Fibroblast of skin of left biceps (primary cell): Measurements from ENCODE around the gene PHYHIPL.

Experiments
- DNase-seq, 2 experiments: peaks; one replicate each; pipeline ENCODE4 v3.0.0-alpha.2; 2013; ENCODE audit warnings: low read depth in 2 of 2

PHYHIPL gene

GRCh38 chr10:59255463-59255862 is 79.0 kb downstream of the PHYHIPL start:
- no peak for DNase-seq

DNA sequence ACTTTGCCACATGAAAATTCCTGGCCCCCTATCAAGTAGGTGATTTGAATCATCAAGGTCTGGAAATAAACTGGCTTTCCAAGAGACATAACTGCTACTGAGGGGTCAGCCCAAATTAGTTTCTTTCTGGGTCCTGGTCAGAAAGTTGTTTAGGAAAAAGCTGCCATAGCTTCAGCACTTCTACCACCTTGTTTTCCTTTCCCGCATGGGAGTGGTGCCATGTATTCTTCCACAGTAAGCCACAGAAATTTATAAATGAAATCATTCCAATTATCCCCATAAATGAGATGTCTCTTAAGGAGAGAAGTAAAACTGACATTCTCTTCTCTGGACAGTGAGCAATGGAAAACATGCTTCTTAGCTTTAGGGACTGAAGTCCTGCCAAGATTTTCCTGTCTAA is 80.8 kb downstream of the PHYHIPL start:
- no peak for DNase-seq

DNA sequence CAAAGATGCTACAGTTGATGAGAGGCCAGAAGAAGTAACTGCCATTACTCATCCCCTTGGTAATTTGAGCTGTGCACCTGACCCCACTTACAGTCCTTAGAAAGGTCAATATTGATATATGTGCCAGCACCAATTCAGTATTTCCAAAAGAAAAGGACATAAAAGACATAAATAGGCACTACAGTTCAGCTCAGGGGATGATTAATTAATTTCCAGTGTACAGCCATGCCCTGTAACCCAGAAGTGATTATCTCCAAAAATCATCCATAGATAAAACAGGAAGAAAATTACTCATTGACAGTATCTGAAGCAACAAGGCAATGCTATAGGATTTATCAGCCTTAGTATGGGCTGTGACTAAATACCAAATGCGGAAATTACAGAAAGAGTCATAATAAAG is 82.4 kb downstream of the PHYHIPL start:
- DNase-seq, result no peak

DNA sequence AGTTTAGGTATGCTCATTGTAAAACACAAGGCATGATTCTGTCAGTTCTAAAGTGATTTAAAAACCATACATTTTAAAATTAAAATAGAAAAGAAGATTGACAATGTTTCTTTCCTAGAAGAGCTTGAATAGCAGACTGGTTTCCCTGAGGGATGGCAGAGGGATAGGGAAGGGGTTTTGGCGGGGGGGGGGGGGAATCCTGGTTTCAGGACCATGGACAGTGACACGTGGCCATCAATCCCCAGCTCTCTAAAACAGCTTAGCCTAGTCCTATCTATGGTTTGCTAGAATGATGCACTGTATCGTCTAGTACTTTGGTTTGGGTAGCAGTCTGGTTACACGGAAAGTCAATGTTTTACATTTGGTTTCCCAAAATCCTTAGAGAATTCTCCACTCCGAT is 88.7 kb downstream of the PHYHIPL start:
- no peak for DNase-seq

DNA sequence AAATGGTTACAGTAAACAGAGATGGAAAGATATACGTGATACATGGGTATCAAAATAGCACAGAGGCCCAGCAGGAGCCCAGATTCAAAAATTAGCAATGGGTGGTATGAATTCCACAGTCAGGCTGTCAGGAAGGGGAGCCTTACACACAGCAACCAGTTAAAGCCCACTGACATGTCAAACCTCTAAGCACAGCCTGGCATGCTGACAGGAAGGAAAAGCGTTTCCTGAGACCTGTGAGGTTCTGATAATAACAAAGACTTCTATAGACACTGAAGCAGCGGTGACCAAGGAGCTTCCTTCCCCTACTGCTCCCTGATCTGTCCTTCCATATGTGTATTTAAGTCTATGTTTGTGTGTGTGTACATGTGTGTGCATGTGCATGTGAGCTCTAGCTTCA is 89.9 kb downstream of the PHYHIPL start:
- DNase-seq, result no peak

DNA sequence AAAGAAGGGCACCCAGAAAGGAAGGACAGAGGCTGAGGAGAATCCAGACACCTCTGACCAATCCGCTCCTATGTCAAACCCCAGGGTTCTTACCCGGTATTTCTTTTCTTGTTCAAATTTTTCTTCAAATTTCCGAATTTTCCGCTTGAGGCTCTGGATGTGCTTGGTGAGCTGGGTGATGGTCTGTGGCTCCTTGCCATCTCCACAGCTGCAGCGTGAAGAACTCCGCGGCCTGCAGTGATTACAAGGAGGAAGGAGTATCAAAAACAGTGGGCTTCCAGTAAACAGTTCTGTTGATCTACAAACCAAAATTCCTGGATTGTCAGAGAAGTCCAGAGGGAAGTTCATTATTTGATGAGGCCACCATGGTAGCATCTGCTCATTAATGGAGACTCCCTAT is 92.0 kb downstream of the PHYHIPL start:
- no peak for DNase-seq

DNA sequence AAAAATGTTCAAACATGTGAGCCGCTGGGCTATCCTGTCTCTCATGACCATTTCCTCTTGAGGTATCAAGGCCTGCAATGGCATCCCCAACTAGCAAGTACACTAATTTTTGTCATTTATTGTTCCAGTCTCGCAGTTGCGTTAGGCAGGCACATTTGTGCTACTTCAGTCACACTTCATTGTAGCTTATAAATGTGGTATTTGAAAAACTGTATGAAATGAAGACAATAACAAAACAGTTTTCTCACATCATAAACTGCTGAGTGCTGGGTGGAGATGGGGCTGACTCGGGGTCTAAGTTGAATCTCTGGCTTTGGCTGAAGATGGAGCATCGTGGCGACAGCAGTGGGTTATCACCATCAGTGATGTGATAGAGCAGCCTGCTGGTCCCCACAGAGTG is 93.2 kb downstream of the PHYHIPL start:
- no peak for DNase-seq

DNA sequence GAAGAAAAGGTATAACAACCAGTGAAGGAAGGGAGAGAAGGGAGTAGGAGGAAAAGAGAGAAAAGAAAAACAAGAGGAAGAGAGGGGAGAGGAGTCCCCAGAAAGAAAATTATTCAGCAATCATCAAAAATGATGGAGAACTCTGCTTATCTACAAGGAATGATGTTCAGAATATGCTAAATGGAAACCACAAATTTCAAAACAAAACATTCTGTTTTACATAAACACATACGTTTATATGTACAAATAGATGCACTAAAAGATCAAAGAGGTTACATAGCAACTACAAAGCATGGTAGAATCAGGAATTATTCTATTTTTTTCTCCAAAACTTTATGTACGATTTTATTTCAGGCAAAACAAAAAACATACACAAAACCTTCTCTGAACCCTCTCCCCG is 94.0 kb downstream of the PHYHIPL start:
- DNase-seq, result no peak

DNA sequence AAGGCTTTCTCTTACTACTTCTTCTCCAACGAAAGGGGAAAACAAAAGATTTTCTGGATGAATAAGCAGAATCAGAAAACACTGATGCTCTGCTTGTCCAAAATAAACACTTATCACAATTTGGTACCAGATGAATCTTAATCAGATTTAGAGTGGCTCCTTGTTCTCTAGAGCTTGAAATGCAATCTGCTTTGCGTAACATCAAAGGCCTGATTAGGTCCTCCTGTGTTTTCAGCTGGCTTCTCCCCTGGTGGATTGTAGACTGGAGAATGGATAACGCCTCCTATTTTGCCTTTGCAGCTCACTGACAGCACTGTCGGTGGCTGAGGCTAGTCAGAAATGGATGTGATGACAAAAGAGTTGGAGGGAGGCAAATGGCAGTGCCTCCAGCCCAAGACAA is 94.7 kb downstream of the PHYHIPL start:
- DNase-seq, result no peak

DNA sequence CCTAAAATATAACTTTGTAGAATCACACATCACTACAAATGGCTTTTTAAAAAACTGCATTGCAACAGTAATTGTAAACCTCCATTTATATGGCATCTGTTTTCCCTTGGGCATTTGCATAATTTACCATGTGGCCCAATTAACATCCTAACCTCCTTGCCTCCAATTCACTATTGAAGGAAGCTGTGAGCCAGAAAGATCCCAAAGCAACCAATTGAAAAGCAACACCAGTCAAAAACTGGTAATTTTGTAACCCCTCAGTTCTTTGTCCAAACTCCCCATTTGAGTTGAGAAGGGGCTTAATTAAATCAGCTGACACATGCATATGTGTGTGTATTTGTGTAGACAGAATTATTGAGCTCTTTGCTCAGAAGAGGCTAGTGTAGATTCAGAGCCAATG is 95.6 kb downstream of the PHYHIPL start:
- no peak for DNase-seq

DNA sequence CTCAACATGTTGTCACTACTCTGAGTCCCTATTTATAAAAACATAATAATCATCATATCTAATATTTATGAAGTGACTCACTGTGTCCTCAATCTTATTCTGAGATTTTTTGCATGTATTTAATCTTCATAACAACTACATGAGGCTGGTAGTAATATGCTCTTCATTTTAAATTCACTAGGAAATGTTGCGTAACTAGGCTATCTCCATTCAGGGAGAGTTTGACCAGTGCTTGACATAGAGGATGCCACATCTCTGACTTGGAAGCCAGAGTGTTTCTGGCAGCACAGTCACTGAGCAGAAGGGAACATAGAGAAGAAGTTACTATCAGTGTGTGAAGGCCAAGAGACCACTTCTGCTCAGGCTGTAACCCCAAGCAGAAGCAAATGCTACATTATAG is 97.0 kb downstream of the PHYHIPL start:
- no peak for DNase-seq

GRCh38 chr10:59276133-59276532 is 99.7 kb downstream of the PHYHIPL start:
- DNase-seq, result no peak

- no peak for DNase-seq
Observed at GRCh38 chr10:59276919-59277318, 100.5 kb downstream of the PHYHIPL start.

DNA sequence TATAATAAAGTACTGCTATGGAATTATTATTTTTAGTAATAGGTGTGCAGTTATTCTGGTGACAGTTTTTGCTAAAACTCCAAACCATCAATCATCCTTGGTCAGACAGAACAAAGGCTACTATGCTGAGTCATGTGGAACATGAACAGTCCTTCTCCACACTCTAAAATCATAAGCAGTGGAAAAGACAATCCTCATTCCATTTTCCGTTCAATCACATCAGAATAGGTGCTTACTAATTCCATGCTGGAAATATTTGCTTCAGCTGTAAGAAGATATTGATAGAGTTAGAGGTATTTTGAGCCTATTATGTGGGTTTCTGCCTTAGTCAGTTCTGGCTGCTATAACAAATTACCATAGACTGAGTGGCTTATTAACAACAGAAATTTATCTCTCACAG is 103.0 kb downstream of the PHYHIPL start:
- DNase-seq, result no peak

- no peak for DNase-seq
Observed at GRCh38 chr10:59279991-59280505, 103.6 kb downstream of the PHYHIPL start.

GRCh38 chr10:59281861-59282260 is 105.4 kb downstream of the PHYHIPL start:
- DNase-seq, result no peak

DNA sequence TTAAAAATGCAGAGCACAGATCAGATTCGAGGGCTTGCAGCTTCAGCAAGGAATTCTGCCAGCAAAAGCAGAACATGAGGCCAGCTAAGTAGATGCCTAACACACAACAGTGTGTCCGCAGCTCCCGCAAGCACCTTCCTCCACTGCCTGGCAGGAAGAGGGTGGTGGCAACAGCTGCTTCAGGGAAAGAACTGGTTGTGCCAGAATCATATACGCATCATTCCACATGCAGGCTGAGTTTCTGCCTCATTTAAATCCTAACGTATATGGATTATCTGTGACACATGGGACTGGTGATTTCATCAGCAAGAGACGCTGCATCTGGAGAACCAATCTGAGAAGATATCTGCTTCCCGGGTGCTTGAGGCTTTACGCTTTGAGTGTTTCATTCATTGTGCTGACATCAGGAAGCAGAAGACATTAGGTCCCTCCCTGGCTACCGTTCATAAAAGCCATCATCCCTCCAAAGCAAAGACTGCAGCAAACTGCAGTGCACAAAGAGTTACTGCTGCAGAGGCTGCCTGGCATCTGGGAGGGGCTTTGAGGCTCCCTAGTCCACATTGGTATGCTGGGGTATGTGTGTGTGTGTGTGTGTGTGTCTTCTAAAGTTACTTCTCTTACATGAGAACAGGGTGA is 107.1 kb downstream of the PHYHIPL start:
- DNase-seq, result peak in 1 of 2 experiments; percentile 8

DNA sequence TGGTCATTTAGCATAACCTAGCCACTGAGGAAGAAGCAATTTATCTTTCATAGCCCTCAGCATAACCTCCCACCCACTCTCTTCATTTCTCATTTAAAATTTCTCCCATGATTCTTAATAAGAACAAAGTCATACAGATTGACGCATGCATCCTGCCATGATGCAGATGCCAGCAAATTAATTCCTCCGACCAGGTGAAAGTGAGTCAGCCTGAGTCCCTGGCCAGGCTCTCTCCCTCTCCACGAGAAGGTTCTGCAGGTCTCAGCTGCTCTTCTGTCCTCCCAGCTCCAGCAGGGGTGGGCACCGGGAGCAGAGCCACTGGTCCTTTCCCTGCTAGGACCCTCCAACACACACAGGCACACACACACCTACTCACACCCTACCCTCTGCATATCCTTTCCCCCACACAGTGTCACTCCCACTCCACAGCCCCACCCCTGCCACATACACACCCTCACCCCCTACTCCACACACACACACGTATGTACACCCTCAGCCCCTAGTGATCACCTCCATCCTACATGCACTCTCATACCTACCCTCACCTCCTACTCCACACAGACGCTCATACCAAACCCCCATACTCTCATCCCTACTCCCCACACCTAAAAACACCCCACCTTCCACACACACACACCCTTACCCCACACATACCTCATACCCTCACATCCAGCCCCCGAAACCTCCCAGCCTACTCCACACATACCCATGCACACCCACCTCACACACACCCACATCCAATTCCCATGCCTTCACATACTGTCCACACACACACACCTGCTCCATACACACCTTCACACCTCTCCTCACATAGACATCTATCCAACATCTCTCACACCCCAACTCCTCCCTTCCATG is 107.9 kb downstream of the PHYHIPL start:
- DNase-seq, result no peak

GRCh38 chr10:59285073-59285472 is 108.6 kb downstream of the PHYHIPL start:
- DNase-seq, result no peak

GRCh38 chr10:59285848-59286247 is 109.4 kb downstream of the PHYHIPL start:
- no peak for DNase-seq

DNA sequence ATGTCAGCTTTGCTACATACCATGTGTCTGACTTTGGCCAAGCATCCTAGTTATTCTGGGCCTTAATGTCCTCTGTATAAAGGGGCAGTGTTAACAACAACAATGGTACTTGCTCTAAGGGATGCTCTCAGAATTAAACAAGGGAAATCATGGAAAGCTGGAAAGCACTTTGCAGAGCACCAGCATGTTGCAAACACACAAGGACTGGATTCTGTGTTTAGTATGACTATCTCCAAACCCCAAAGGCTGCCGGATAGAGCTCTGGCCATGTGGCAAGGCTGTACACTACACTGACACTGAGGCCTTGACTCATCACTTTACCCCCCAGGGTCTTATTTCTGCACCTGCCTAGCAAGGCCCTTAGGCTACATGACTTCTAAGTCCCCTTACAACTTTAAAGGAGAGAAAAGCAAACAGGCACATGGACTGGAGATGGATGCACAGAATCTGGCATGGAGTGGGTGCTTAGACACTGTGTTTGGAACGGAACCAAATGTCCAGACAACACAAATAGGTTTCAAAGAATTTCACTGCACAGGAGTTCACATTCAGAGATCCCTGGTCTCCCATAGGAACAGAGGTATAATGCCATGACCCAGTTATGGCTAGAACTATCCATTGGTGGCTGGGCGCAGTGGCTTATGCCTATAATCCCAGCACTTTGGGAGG is 111.3 kb downstream of the PHYHIPL start:
- DNase-seq, result no peak

- DNase-seq, result no peak
Observed at GRCh38 chr10:59289853-59290252, 113.4 kb downstream of the PHYHIPL start.

DNA sequence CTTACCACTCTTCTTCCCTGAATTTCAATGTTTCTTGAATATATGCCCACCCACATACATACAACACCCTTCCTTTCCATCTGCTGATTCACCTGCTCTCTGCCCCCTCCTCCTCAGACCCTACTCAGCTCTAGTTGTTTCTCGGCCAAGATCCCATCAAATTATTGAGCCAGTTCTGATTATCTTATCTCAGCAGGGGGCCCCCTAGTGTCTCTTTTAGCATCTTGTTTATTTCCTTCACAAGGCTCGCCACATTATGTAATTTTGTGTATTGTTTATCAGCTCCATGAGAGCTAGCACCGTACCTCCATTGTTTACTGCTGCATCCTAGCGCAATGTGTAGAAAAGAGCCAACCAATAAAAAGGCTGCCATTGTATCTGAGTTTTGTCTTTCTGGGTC is 114.0 kb downstream of the PHYHIPL start:
- DNase-seq, result no peak
